HepG2 (cell line): Measurements from ENCODE around the gene PYGO2. TPM values are rescaled to one million over a fixed set of nuclear protein-coding genes. Genes with fewer than 3 reads are reported as not detected.

Experiments used
- ATAC-seq: fragments of 200-7000 bp; cut with Tn5 transposase; 3 replicates; pipeline ENCODE4 v1.9.1; 2020; ENCODE audit warnings: mild to moderate bottlenecking, moderate library complexity
- BruUV-seq: library from RNA; stranded (reverse); fragments of 400-500 nt; replicated peaks from 2 replicates; lab custom pipeline; 2021; lab: Mats Ljungman, UMichigan
- CTCF ChIA-PET: fragments of 300-600 bp; formaldehyde crosslinking; extraction: SDS; loops from one replicate; lab custom pipeline; 2021; ENCODE audit warnings: low total read pairs, inconsistent platforms, low intra/inter-chr PET ratio; lab: Yijun Ruan, JAX
- POLR2A ChIA-PET: fragments of 350-600 bp; sonication (Branson Sonifier 250); formaldehyde crosslinking; loops from one replicate; lab custom pipeline; 2020; ENCODE audit warnings: antibody characterized with exemption, inconsistent platforms; lab: Yijun Ruan, JAX
- DNase-seq: peaks from one replicate; pipeline ENCODE4 v3.0.0-alpha.2; 2015; ENCODE audit warnings: low spot score
- FAIRE-seq: peaks from 3 replicates; lab custom pipeline; 2011; peaks lifted over from hg19 to GRCh38; lab: Jason Lieb, UNC
- H2AFZ ChIP-seq: one replicate; pipeline ENCODE4 v1.6.1; 2011; ENCODE audit warnings: low read length, inconsistent platforms
- H3K27ac ChIP-seq: fragments of 300-600 bp; 3 replicates; pipeline ENCODE4 v1.8.0; 2011; ENCODE audit warnings: mixed run types, mild to moderate bottlenecking, mixed read lengths, low read length, inconsistent platforms; ENCODE audit not compliant: insufficient read depth; ENCODE audit errors: extremely low read length
- H3K27me3 ChIP-seq, 2 experiments: fragments of 200-600 bp in 1 of 2; 2 replicates in 1 of 2; 3 replicates in 1 of 2; pipeline versions ENCODE4 v1.6.0 to v1.8.0; 2011; ENCODE audit warnings: low read length in 2 of 2, mild to moderate bottlenecking in 2 of 2, moderate library complexity in 2 of 2, inconsistent platforms in 1 of 2; ENCODE audit not compliant: insufficient read depth in 2 of 2, control insufficient read depth in 1 of 2
- H3K36me3 ChIP-seq, 2 experiments: fragments of 200-600 bp in 1 of 2; replicated peaks in 1 of 2; 2 replicates in 1 of 2; 3 replicates in 1 of 2; pipeline versions ENCODE4 v1.5.1 to v1.8.0; 2011; ENCODE audit warnings: low read length in 2 of 2, inconsistent platforms in 1 of 2; ENCODE audit not compliant: insufficient read depth in 2 of 2, control insufficient read depth in 1 of 2
- H3K4me1 ChIP-seq: 2 replicates; pipeline ENCODE4 v1.5.1; 2012; ENCODE audit warnings: low read length, inconsistent platforms; ENCODE audit not compliant: insufficient read depth
- H3K4me2 ChIP-seq: 2 replicates; pipeline ENCODE4 v1.6.0; 2011; ENCODE audit warnings: low read depth, low read length, inconsistent platforms
- H3K4me3 ChIP-seq, 3 experiments: fragments of 200-600 bp in 1 of 3; sonication (generic), shearing (Covaris generic) in 1 of 3; replicated peaks in 1 of 3; 2 replicates each; pipeline ENCODE4 v1.5.1; 2011 to 2016; ENCODE audit warnings: low read length in 3 of 3, inconsistent platforms in 2 of 3, low read depth in 2 of 3, mild to moderate bottlenecking in 2 of 3, control low read depth in 1 of 3, mixed read lengths in 1 of 3; ENCODE audit not compliant: insufficient read depth in 1 of 3
- H3K79me2 ChIP-seq: one replicate; pipeline ENCODE4 v1.6.1; 2011; ENCODE audit warnings: low read length, inconsistent platforms; ENCODE audit not compliant: insufficient read depth
- H3K9ac ChIP-seq: 2 replicates; pipeline ENCODE4 v1.6.0; 2011; ENCODE audit warnings: mild to moderate bottlenecking, low read depth, low read length, inconsistent platforms; ENCODE audit not compliant: insufficient read depth
- H3K9me3 ChIP-seq: 2 replicates; pipeline ENCODE4 v1.5.1; 2012; ENCODE audit warnings: mild to moderate bottlenecking, low read length
- H4K20me1 ChIP-seq: 2 replicates; pipeline ENCODE4 v1.6.0; 2011; ENCODE audit warnings: inconsistent platforms, mild to moderate bottlenecking, low read length, moderate library complexity; ENCODE audit not compliant: insufficient read depth
- AKAP8 ChIP-seq: sonication (generic); formaldehyde crosslinking; IDR thresholded peaks from 2 replicates; pipeline ENCODE4 v1.5.1; 2020; ENCODE audit warnings: mild to moderate bottlenecking, missing genetic modification reagents
- KAT8 ChIP-seq: IDR thresholded peaks from 2 replicates; pipeline ENCODE4 v1.6.1; 2016; ENCODE audit warnings: missing genetic modification reagents, missing compliant biosample characterization
- YEATS2 ChIP-seq: sonication (generic); formaldehyde crosslinking; IDR thresholded peaks from 2 replicates; pipeline ENCODE4 v1.4.0; 2020; ENCODE audit warnings: missing genetic modification reagents, borderline replicate concordance
- ZFP36 ChIP-seq: fragments of 150-350 bp; IDR thresholded peaks from 2 replicates; pipeline ENCODE4 v1.6.1; 2018; ENCODE audit warnings: borderline replicate concordance, low read length, low read depth; ENCODE audit not compliant: partially characterized antibody
- ZNF749 ChIP-seq: sonication (generic); formaldehyde crosslinking; IDR thresholded peaks from 2 replicates; pipeline ENCODE4 v1.8.0; 2022; ENCODE audit warnings: mild to moderate bottlenecking, missing genetic modification reagents, moderate library complexity, borderline replicate concordance
- whole genome bisulfite sequencing: methylation state at CpG from one replicate; pipeline ENCODE4 v1.1.6; 2017; ENCODE audit warnings: low lambda C conversion rate; 5-methylcytosine and 5-hydroxymethylcytosine counted together
- in situ Hi-C: cut with HindIII; loops from 2 replicates; pipeline ENCODE4 v1.10.0; 2017; ENCODE audit warnings: low pct_unique_long_range_greater_than_20kb; ENCODE audit not compliant: extremely low pct_ligation_motif_present
- intact Hi-C: fragments of 100-400 bp; cut with micrococcal nuclease; formaldehyde crosslinking; loops from one replicate; pipeline ENCODE4 v1.10.0; 2022; ENCODE audit not compliant: unreplicated experiment
- polyA plus RNA-seq, 8 experiments: library from polyadenylated mRNA; depleted of rRNA in 3 of 8; stranded (reverse) in 7 of 8; unstranded in 1 of 8; fragments of >200 nt; fragmentation: Illumina TruSeq in 4 of 8; extraction: Trizol in 4 of 8; gene quantifications; 2 replicates each; pipeline versions ENCODE4 v1.2.1 to v1.2.3, GENCODE V29; 2011 to 2016; ENCODE audit warnings: low read depth in 4 of 8, missing spikeins in 1 of 8, mixed read lengths in 1 of 8; ENCODE audit not compliant: insufficient read depth in 1 of 8
- total RNA-seq, 5 experiments: library from RNA; depleted of rRNA; stranded (reverse); fragments of >200 nt; fragmentation: Illumina TruSeq; extraction: Trizol; gene quantifications; 2 replicates each; pipeline ENCODE4 v1.2.3, GENCODE V29; 2016; ENCODE audit warnings: low read depth in 1 of 5
- TF ChIP-seq, protein P1 (sequence below): sonication (generic); formaldehyde crosslinking; conservative IDR thresholded peaks from 2 replicates; pipeline ENCODE4 v1.8.0; 2022; ENCODE audit warnings: low read depth, missing genetic modification reagents
- TF ChIP-seq, protein P2 (sequence below): sonication (generic); formaldehyde crosslinking; IDR thresholded peaks from 2 replicates; pipeline ENCODE4 v1.4.0; 2020; ENCODE audit warnings: mild to moderate bottlenecking, missing genetic modification reagents
- TF ChIP-seq, protein P3 (sequence below): sonication (generic); formaldehyde crosslinking; IDR thresholded peaks from 2 replicates; pipeline ENCODE4 v1.4.0; 2020; ENCODE audit warnings: missing genetic modification reagents, low read depth, mild to moderate bottlenecking, borderline replicate concordance

PYGO2 gene
- total and polyA plus RNA-seq, 2 of the 13 experiments (the other 11 are each of a cell fraction or from before 2014, with no cell fraction given), result 20.3 to 21.8 TPM

DNA sequence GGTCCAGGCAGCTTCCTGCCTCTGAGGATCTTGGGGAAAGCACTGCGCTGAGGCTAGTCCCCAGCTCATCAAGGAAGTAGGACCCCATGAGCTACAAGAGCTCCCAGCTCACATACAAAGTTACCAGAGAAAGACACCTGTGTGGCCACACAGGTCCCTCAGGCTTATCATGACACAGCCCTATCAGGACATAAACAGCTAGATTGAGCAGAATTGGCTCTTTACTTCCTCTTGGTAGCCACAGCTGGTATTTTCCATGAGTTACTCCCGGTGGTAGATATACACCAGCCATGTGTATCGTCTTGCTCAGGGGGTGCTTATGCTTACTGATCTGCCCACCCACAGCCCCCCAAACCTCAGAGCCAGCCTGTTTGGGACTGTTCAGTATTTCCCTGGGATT lies 33.0 kb upstream of the PYGO2 start:
- in situ Hi-C loops, result no loop called here
- POLR2A ChIA-PET, result interaction anchor here (0.9 to 4.2 kb wide), 6 partner anchors 11 to 90 kb away, joined by 3 to 34 read pairs (median 6); partner anchors contain the start of genes FLAD1, PBXIP1, PYGO2 and SHC1
- H3K9ac ChIP-seq, result no peak overlapping the region
- no peak overlapping the region for H3K27ac ChIP-seq
- DNase-seq, result no peak
- H3K4me2 ChIP-seq, result no peak overlapping the region
- CTCF ChIA-PET, result no interaction called here
- TF ChIP-seq, protein P1, sequence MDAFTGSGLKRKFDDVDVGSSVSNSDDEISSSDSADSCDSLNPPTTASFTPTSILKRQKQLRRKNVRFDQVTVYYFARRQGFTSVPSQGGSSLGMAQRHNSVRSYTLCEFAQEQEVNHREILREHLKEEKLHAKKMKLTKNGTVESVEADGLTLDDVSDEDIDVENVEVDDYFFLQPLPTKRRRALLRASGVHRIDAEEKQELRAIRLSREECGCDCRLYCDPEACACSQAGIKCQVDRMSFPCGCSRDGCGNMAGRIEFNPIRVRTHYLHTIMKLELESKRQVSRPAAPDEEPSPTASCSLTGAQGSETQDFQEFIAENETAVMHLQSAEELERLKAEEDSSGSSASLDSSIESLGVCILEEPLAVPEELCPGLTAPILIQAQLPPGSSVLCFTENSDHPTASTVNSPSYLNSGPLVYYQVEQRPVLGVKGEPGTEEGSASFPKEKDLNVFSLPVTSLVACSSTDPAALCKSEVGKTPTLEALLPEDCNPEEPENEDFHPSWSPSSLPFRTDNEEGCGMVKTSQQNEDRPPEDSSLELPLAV (CRISPR knock-in tag), result no peak
- TF ChIP-seq, protein P2, sequence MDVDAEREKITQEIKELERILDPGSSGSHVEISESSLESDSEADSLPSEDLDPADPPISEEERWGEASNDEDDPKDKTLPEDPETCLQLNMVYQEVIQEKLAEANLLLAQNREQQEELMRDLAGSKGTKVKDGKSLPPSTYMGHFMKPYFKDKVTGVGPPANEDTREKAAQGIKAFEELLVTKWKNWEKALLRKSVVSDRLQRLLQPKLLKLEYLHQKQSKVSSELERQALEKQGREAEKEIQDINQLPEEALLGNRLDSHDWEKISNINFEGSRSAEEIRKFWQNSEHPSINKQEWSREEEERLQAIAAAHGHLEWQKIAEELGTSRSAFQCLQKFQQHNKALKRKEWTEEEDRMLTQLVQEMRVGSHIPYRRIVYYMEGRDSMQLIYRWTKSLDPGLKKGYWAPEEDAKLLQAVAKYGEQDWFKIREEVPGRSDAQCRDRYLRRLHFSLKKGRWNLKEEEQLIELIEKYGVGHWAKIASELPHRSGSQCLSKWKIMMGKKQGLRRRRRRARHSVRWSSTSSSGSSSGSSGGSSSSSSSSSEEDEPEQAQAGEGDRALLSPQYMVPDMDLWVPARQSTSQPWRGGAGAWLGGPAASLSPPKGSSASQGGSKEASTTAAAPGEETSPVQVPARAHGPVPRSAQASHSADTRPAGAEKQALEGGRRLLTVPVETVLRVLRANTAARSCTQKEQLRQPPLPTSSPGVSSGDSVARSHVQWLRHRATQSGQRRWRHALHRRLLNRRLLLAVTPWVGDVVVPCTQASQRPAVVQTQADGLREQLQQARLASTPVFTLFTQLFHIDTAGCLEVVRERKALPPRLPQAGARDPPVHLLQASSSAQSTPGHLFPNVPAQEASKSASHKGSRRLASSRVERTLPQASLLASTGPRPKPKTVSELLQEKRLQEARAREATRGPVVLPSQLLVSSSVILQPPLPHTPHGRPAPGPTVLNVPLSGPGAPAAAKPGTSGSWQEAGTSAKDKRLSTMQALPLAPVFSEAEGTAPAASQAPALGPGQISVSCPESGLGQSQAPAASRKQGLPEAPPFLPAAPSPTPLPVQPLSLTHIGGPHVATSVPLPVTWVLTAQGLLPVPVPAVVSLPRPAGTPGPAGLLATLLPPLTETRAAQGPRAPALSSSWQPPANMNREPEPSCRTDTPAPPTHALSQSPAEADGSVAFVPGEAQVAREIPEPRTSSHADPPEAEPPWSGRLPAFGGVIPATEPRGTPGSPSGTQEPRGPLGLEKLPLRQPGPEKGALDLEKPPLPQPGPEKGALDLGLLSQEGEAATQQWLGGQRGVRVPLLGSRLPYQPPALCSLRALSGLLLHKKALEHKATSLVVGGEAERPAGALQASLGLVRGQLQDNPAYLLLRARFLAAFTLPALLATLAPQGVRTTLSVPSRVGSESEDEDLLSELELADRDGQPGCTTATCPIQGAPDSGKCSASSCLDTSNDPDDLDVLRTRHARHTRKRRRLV (CRISPR knock-in tag), result no peak
- TF ChIP-seq AKAP8 (CRISPR knock-in tag), result peak; percentile 51; the same call in 1 of the 2 replicates
- TF ChIP-seq YEATS2 (CRISPR knock-in tag), result no peak
- TF ChIP-seq ZFP36, result no peak
- TF ChIP-seq ZNF749 (CRISPR knock-in tag), result no peak
- TF ChIP-seq KAT8 (CRISPR knock-in tag), result no peak
- TF ChIP-seq, protein P3, sequence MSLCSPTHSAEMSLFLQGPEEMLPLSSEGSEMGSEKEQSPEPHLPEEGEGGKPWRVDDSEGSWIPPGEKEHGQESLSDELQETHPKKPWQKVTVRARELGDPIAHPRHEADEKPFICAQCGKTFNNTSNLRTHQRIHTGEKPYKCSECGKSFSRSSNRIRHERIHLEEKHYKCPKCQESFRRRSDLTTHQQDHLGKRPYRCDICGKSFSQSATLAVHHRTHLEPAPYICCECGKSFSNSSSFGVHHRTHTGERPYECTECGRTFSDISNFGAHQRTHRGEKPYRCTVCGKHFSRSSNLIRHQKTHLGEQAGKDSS (CRISPR knock-in tag), result no peak
- TF ChIP-seq, all 625 proteins: peak for 1
- ATAC-seq, result no peak
- WGBS, result 80% methylated on average over 3 of the region's 3 CpGs
- intact Hi-C loops, result no loop called here
- H2AFZ ChIP-seq, result no peak overlapping the region
- BruUV-seq, result no TSS peak
- H3K79me2 ChIP-seq, result no peaks in the 10 kb centered on the region
- peaks cover 14% of the 10 kb centered on the region for H3K4me1 ChIP-seq
- H4K20me1 ChIP-seq, result no peaks in the 10 kb centered on the region
- no peak for FAIRE-seq
- H3K9me3 ChIP-seq, result no peaks in the 10 kb centered on the region
- H3K4me3 ChIP-seq, result no peak overlapping the region
- H3K27me3 ChIP-seq, result no peaks in the 10 kb centered on the region
- H3K36me3 ChIP-seq, result peaks cover 2% of the 10 kb centered on the region in 2 experiments; a peak in 1 of 5 replicates
